ENCODE results near the gene GCNA.

DNA sequence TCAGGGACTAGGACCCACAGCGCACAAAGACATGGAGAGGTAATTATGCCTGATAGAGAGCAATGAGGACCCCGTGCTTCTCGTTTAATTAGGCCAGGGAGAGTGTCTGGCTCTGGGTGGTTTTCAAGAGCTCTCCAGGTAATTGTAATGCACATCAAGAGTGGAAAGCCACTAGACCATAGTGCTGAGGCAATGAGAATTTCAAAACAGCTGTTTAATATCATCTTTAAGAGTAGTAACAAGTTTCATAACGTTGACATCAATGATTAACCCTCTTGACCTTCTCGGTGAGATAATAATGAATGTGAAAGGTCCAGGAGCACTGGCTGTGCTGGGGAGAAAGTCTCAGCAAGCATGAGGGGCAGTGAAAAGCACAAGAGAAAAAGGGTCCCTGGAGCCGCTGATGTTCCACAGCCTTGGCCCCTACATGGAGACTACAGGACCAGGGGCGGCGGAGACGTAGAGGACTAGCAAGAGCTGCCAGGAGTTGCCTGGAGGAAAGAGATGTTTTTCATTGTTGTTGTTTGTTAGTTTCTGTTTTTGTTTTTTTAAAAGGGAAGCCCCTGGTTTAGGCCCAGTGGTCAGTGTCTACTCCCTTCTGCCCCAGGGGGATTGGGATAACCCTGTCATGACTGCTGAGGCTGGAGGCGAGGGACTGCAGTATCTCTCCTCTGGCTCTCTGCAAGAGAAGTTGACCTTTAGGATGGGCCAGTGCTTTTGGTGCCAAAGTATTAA is 54.9 kb downstream of the GCNA start:
- TF ChIP-seq CTCF (IDR thresholded peaks at IDR 0.05): no peak
- no peak for TF ChIP-seq POLR2A (IDR thresholded peaks at IDR 0.05)
